GM21367 (cell line): Measurements from ENCODE around the gene TTC28.
"Not testable (repeated sequence)": the region's sequence is repeated elsewhere in the genome, so short reads cannot be mapped to it uniquely, and the experiment has no call there.

ENCODE experiments used
- ATAC-seq: cut with Tn5 transposase; IDR thresholded peaks from one replicate; pipeline ENCODE4 v1.9.1; 2021; ENCODE audit not compliant: unreplicated experiment

The TTC28 gene

GRCh38 chr22:28198692-28199091 lies 480.9 kb downstream of the TTC28 start:
- ATAC-seq = no peak

GRCh38 chr22:28191571-28191970 lies 488.1 kb downstream of the TTC28 start:
- not testable (repeated sequence) for ATAC-seq

DNA sequence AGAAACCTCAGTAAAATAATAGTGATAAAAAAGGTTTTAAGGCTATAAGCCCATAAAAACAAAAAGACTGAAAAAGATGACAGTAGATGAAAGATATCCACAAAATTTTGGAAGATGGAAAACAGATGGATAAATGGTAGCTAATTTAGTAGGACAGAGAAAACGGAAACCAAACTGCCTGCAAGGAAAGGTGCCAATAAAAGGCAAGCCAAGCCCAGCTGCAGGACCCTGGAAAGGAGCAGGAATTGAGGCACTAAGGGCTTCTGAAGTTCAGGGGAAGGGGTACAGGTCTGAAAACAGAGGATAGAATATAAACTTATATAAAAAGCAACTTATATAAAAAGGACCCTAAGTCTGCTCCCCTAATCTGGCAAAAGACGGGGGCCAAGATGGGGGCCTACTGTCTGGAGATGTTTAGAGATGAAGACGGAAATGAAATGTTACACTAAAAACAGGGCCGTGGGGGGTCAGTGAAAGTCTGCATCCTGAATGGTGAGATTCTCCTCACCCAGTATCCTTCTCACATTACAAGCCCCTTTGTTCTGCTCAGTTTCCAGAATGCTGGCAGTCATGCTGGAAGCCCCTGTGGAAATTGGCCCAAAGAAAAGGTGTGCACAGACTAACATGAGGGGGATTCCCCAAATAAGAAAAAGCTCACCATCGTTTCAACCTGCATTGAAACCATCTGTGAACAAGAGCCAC lies 491.3 kb downstream of the TTC28 start:
- no peak for ATAC-seq

DNA sequence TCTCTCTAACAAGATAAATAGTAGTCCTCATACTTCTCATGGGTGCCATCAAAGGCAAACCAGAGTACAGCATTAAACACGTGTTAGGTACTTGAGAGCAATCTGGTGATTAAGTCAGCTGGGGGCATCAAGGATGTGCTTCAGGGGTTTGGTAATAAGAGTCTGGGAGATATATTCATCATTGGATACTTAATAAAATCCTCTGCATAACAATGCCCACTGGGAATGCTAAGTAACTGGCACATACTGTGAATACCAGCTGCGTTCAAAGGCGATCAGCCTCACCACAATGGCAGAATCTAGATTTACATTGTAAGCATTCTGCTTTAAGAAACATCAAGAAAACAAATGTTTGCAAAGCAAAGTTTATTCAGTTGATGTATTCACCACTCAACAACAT lies 492.0 kb downstream of the TTC28 start:
- no peak for ATAC-seq

GRCh38 chr22:28186641-28187040 lies 493.0 kb downstream of the TTC28 start:
- ATAC-seq = no peak

DNA sequence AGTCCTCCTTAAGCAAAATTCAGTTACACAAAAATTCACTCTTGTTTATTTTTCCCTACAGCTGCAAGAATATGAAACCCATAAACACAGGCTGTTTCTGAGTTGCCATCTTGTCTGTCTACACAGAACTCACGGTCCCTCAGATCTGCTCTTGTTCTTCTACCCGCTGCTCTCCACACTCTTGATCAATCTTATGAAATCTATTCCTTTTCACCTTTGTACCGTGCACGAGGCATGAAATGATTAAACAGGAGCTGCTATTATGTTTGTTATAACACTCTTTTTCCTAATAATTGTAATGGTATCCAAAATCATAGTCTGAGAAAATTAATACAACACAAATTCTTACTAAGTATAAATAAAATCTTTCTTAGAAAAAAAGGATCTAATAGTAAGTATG lies 494.5 kb downstream of the TTC28 start:
- ATAC-seq = no peak

GRCh38 chr22:28183078-28183860 lies 496.4 kb downstream of the TTC28 start:
- no peak for ATAC-seq

- ATAC-seq = no peak
Measured at GRCh38 chr22:28180804-28181731, 498.6 kb downstream of the TTC28 start.

DNA sequence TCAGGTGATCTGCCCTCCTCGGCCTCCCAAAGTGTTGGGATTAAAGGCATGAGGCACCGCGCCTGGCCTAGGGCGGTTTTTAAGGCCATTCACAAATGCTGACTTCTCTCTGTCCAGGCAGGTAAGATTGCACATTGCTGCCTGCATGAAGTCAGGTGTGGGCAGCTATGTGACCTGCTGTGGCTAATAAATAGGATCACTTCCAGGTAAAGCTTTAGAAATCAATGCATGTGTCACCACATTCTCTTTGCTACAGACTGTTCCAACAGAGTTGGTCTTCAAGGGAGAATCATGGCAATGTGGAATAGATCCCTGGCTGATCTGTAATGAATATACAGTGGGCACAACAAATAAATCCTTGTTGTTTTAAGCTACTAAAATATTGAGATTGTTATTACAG lies 500.2 kb downstream of the TTC28 start:
- no peak for ATAC-seq

GRCh38 chr22:28175730-28176492 lies 503.7 kb downstream of the TTC28 start:
- no peak for ATAC-seq

GRCh38 chr22:28174509-28174908 lies 505.1 kb downstream of the TTC28 start:
- no peak for ATAC-seq

DNA sequence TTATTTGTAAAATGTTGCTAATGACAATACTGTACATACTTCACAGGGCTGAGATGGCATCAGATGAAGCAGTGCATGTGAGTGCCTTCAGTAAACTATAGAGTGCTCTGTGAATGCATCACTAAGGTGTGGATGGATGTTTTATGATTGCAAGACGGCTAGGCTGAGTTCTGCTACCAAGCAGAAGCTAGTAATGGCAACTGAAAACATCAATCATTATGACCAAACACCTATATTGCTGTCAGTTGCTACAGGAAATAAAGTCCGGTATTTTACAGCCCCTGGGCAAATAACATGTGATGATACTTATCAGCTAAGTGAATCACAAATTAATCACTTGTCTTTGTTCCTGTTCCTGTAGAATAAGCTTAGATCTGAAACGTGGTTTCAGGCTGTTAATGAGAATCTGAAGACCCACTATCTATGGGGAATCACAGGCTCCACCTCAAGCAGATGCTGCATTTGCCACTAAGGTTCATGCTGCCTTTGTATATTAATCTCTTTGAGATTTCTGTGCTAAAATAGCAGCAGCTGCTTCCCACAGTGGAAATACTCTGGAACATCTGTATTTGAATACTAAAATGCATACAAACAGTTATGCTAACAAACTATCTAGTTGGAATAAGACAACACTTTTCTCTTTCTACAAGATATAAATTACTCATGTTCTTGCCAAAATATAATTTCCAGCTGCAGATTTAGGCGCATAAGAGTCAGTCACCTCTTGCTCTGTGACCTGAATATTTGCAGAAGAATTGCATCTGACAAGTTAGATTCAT lies 506.6 kb downstream of the TTC28 start:
- no peak for ATAC-seq

GRCh38 chr22:28171712-28172111 lies 507.9 kb downstream of the TTC28 start:
- no peak for ATAC-seq

DNA sequence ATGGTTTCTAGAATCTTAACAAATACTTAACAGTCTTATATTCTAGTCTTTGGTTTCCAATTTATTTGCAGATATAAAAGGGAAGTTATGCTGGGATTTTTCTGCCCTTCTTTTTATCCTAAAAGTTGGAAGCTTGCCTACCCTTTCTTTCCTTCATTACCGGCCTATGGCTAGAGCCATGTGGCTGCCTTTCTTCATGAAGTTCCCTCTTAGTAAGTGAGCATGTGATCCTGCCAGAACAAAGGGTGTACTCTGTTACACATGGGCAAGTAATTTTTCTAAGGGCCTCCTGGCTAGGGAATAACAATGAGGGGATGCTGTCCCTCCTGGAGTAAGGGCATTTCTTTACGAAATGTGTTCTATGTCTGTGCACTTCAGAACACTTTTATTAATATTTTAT lies 508.5 kb downstream of the TTC28 start:
- ATAC-seq = no peak

DNA sequence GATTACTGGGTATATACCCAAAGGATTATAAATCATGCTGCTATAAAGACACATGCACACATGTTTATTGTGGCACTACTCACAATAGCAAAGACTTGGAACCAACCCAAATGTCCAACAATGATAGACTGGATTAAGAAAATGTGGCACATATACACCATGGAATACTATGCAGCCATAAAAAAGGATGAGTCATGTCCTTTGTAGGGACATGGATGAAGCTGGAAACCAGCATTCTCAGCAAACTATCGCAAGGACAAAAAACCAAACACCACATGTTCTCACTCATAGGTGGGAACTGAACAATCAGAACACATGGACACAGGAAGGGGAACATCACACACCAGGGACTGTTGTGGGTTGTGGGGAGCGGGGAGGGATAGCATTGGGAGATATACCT lies 510.3 kb downstream of the TTC28 start:
- not testable (repeated sequence) for ATAC-seq

DNA sequence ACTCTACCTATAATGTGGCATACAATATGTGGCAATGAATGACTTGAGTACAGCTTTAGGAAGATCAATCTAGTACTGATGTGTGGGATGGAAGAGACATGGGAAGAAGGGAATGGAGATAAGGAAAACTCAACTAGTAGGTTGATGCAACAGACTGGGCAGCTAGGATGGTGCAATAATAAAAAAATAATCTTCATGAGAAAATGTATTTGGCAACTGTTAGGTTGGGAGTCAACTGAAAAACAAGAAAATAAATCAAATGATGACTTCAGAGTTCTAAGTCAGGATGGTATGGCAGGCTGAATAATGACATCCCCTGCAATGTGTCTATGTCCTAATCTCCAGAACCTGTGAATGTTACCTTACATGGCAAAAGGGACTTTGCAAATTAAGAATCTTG lies 523.8 kb downstream of the TTC28 start:
- ATAC-seq = no peak

DNA sequence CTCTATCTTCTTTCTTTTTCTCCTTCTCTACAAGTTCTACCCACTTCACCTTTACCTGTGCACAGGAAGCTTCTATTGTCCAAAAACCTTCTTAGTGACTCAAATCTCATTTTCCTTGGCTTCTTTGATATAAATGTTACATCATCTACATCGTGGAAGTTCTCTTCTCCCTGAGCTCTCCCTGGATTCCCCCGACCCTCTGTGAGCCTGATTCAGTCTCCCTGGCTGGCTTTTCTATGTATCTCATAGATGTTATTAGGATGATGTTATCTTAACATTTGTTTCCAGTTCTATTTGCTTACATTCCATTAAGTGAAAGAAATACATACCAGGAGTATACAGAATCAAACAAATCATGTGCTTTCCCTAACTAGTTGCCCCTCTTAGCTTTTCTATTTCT lies 524.8 kb downstream of the TTC28 start:
- ATAC-seq = no peak

- no peak for ATAC-seq
Measured at GRCh38 chr22:28151151-28151816, 528.4 kb downstream of the TTC28 start.

DNA sequence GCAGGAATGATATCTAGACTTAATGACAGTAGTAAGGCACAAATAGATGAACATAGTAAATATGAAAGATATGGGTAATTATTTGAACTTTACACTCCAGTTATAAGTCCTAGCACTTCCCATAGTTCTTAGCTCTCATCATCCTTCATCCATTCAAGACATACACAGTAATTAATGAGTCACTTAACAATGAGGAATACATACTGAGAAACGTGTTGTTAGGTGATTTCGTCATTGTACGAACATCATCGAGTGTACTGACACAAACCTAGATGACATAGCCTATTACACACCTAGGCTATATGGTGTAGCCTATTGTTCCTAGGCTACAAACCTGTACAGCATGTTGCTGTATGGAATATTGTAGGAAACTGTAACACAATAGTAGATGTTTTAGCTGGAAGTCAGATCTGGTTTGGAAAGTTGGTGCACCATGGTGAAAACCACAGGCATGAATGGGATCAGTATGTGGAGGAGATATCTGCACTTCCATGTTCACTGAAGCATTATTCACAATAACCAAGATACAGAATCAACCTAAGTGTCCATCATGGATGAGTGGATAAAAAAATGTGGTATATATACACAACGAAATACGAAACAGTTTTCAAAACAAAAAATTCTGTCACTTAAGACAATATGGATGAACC lies 530.7 kb downstream of the TTC28 start:
- ATAC-seq = no peak
